Measurements from ENCODE around the gene LHX4. TPM values are rescaled to one million over a fixed set of nuclear protein-coding genes. Genes with fewer than 3 reads are reported as not detected.

The LHX4 gene
- polyA plus RNA-seq, 1 experiment = 0.06 TPM

DNA sequence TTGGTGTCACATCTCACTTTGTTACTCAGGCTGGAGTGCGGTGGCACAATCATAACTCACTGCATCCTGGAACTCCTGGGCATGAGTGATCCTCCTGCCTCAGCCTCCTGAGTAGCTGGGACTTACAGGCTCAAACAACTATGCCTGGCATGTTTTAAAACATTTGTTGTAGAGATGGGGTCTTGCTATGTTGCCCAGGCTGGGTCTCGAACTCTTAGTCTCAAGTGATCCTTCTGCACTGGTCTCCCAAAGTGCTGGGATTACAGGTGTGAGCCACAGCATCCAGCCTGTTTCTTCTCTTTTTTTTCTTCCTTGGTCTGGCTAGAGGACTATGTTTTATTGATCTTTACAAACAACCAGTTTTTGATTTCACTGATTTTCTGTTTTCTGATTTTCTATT is 64.6 kb downstream of the LHX4 start:
- Histone ChIP-seq H3K4me3 (ENCODE audit: low read depth, low read length) (no peak overlapping the region), H3K36me3 (ENCODE audit: control insufficient read depth, insufficient read depth, low read length) (no peaks in the 10 kb centered on the region), H3K27me3 (ENCODE audit: control insufficient read depth, insufficient read depth, low read length) (no peaks in the 10 kb centered on the region)
- ChIA-PET POLR2A (no interaction called here), CTCF (interaction anchor here (0.9 kb wide), 1 partner anchor 14 kb away, joined by 7 read pairs; no protein-coding TSS in a partner anchor)
- TF ChIP-seq, protein P1, sequence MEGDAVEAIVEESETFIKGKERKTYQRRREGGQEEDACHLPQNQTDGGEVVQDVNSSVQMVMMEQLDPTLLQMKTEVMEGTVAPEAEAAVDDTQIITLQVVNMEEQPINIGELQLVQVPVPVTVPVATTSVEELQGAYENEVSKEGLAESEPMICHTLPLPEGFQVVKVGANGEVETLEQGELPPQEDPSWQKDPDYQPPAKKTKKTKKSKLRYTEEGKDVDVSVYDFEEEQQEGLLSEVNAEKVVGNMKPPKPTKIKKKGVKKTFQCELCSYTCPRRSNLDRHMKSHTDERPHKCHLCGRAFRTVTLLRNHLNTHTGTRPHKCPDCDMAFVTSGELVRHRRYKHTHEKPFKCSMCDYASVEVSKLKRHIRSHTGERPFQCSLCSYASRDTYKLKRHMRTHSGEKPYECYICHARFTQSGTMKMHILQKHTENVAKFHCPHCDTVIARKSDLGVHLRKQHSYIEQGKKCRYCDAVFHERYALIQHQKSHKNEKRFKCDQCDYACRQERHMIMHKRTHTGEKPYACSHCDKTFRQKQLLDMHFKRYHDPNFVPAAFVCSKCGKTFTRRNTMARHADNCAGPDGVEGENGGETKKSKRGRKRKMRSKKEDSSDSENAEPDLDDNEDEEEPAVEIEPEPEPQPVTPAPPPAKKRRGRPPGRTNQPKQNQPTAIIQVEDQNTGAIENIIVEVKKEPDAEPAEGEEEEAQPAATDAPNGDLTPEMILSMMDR (IDR thresholded peaks at IDR 0.05; ENCODE audit: insufficient read depth, low read depth, low read length) = no peak
- DNase-seq (ENCODE audit: low read depth) = no peak

DNA sequence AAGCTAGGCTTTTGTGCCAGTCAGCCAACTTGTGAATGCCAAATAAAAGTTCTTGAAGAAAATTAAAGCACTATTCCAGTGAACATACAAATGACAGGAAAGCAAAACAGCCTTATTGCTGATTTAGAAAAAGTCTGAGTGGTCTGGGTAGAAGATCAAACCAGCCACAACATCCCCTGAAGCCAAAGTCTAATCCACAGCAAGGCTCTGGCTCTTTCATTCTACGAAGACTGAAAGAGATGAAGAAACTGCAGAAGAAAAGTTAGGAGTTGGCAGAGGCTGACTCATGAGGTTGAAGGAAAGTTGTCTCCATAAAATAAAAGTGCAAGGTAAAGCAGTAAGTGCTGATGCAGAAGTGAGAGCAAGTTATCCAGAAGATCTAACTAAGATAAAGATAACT is 65.9 kb downstream of the LHX4 start:
- no peak overlapping the region for H3K4me3 ChIP-seq (ENCODE audit: low read depth, low read length)
- TF ChIP-seq, protein P1 (IDR thresholded peaks at IDR 0.05; ENCODE audit: insufficient read depth, low read depth, low read length) = no peak
- DNase-seq (ENCODE audit: low read depth) = no peak
- no peaks in the 10 kb centered on the region for H3K36me3 ChIP-seq (ENCODE audit: control insufficient read depth, insufficient read depth, low read length)
- POLR2A ChIA-PET = no interaction called here
- CTCF ChIA-PET = no interaction called here
- H3K27me3 ChIP-seq (ENCODE audit: control insufficient read depth, insufficient read depth, low read length) = no peaks in the 10 kb centered on the region

- Histone ChIP-seq H3K36me3 (ENCODE audit: control insufficient read depth, insufficient read depth, low read length) (no peaks in the 10 kb centered on the region), H3K4me3 (ENCODE audit: low read depth, low read length) (no peak overlapping the region), H3K27me3 (ENCODE audit: control insufficient read depth, insufficient read depth, low read length) (no peaks in the 10 kb centered on the region)
- ChIA-PET CTCF (no interaction called here), POLR2A (no interaction called here)
- no peak for DNase-seq (ENCODE audit: low read depth)
- TF ChIP-seq, protein P1 (IDR thresholded peaks at IDR 0.05; ENCODE audit: insufficient read depth, low read depth, low read length) = no peak
Measured at GRCh38 chr1:180299479-180300221, 69.6 kb downstream of the LHX4 start.

- H3K4me3 ChIP-seq (ENCODE audit: low read depth, low read length) = no peak overlapping the region
- no peak for DNase-seq (ENCODE audit: low read depth)
- TF ChIP-seq, protein P1 (IDR thresholded peaks at IDR 0.05; ENCODE audit: insufficient read depth, low read depth, low read length) = no peak
- ChIA-PET POLR2A (no interaction called here), CTCF (no interaction called here)
- H3K36me3 ChIP-seq (ENCODE audit: control insufficient read depth, insufficient read depth, low read length) = no peaks in the 10 kb centered on the region
- no peaks in the 10 kb centered on the region for H3K27me3 ChIP-seq (ENCODE audit: control insufficient read depth, insufficient read depth, low read length)
Measured at GRCh38 chr1:180301135-180301742, 71.2 kb downstream of the LHX4 start.

GRCh38 chr1:180309338-180309737 is 79.3 kb downstream of the LHX4 start:
- ChIA-PET CTCF (interaction anchor here (0.6 to 1.3 kb wide), 2 partner anchors 12 to 31 kb away, joined by 3 read pairs; no protein-coding TSS in a partner anchor), POLR2A (interaction anchor here (0.5 kb wide), 1 partner anchor 51 kb away, joined by 3 read pairs; no protein-coding TSS in a partner anchor)
- Histone ChIP-seq H3K36me3 (ENCODE audit: control insufficient read depth, insufficient read depth, low read length) (no peaks in the 10 kb centered on the region), H3K4me3 (ENCODE audit: low read depth, low read length) (no peak overlapping the region), H3K27me3 (ENCODE audit: control insufficient read depth, insufficient read depth, low read length) (no peaks in the 10 kb centered on the region)
- DNase-seq (ENCODE audit: low read depth) = no peak
- TF ChIP-seq, protein P1 (IDR thresholded peaks at IDR 0.05; ENCODE audit: insufficient read depth, low read depth, low read length) = no peak

Measured in BJ (cell line).